Fibroblast of villous mesenchyme (primary cell): ENCODE results near the gene AFG3L2. TPM values are rescaled to one million over a fixed set of nuclear protein-coding genes. Genes with fewer than 3 reads are reported as not detected.
A peak's percentile ranks its signal among the peaks of the same experiment; 100 is the strongest.

Experiments
- DNase-seq: peaks from one replicate; pipeline ENCODE4 v3.0.0-alpha.2; 2010; ENCODE audit warnings: low read depth
- H3K4me3 ChIP-seq: 2 replicates; pipeline ENCODE4 v1.5.1; 2011; ENCODE audit warnings: low read depth, mild to moderate bottlenecking, low read length
- CTCF ChIP-seq: IDR thresholded peaks from 2 replicates; pipeline ENCODE4 v1.5.1; 2012; ENCODE audit warnings: low read depth, mild to moderate bottlenecking, low read length; ENCODE audit not compliant: insufficient read depth
- total RNA-seq: library from RNA; depleted of rRNA; stranded (reverse); fragments of >200 nt; gene quantifications from 2 replicates; pipeline ENCODE4 v1.2.3, GENCODE V29; 2012

Gene AFG3L2
- total RNA-seq, 1 donor: 63.0 TPM

GRCh38 chr18:12328179-12328823 lies 48.7 kb downstream of the AFG3L2 start:
- DNase-seq: no peak
- no peak for TF ChIP-seq CTCF
- H3K4me3 ChIP-seq: no peak overlapping the region

DNA sequence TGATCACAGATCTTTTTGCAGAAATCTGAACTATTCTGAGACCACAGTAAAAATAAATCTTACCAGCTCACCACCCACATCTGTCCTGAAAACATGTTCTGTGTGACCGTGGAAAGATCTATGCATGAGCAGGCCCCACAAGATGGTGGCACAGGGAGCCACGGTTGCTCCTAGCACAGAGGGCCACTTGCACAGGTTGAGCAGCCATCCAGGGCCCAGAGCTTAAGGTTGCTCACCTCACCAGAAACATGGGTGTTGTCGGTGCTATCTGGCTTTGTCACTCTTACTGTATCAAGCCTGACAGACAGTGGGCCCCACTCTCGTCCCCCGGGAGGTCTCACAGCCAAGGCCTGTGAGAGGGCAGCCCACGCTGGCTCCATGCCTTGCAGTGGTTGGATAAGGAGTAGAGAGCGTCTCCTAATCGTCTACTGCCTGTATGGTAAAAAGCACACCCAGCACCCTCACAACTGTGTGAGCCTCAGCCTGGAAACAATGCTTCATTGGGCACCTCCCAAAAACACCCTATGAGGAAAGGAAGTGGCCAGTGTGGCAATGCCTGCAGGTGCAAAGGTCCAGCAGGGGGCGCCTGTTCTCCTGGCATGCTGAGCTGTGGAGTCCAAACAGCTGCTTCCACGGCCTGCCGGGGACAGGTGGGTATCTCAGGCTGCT lies 49.4 kb downstream of the AFG3L2 start:
- DNase-seq: peak; percentile 75
- peak; percentile 90 for TF ChIP-seq CTCF

GRCh38 chr18:12326711-12327460 lies 50.1 kb downstream of the AFG3L2 start:
- TF ChIP-seq CTCF: no peak
- DNase-seq: no peak
- H3K4me3 ChIP-seq: no peak overlapping the region

More for the DNA sequence above, 49.4 kb downstream of the AFG3L2 start:
- H3K4me3 ChIP-seq: no peak overlapping the region

DNA sequence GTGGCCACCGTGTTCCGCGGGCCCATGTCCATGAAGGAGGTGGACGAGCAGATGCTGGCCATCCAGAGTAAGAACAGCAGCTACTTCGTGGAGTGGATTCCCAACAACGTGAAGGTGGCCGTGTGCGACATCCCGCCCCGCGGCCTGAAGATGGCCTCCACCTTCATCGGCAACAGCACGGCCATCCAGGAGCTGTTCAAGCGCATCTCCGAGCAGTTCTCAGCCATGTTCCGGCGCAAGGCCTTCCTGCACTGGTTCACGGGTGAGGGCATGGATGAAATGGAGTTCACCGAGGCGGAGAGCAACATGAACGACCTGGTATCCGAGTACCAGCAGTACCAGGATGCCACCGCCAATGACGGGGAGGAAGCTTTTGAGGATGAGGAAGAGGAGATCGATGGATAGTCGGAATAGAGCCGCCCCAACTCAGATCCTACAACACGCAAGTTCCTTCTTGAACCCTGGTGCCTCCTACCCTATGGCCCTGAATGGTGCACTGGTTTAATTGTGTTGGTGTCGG lies 51.2 kb downstream of the AFG3L2 start:
- no peak overlapping the region for H3K4me3 ChIP-seq
- no peak for DNase-seq
- no peak for TF ChIP-seq CTCF

DNA sequence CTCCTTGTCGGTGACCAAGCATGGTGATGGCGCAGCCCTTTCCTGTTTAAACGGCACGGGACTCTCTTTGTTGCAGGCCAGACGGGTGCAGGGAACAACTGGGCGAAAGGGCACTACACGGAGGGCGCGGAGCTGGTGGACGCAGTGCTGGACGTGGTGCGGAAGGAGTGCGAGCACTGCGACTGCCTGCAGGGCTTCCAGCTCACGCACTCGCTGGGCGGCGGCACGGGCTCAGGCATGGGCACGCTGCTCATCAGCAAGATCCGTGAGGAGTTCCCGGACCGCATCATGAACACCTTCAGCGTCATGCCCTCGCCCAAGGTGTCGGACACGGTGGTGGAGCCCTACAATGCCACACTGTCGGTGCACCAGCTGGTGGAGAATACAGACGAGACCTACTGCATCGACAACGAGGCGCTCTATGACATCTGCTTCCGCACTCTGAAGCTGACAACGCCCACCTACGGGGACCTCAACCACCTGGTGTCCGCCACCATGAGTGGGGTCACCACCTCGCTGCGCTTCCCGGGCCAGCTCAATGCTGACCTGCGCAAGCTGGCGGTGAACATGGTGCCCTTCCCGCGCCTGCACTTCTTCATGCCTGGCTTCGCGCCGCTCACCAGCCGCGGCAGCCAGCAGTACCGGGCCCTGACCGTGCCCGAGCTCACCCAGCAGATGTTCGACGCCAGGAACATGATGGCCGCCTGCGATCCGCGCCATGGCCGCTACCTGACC lies 51.9 kb downstream of the AFG3L2 start:
- TF ChIP-seq CTCF: no peak
- DNase-seq: no peak
- H3K4me3 ChIP-seq: no peak overlapping the region

DNA sequence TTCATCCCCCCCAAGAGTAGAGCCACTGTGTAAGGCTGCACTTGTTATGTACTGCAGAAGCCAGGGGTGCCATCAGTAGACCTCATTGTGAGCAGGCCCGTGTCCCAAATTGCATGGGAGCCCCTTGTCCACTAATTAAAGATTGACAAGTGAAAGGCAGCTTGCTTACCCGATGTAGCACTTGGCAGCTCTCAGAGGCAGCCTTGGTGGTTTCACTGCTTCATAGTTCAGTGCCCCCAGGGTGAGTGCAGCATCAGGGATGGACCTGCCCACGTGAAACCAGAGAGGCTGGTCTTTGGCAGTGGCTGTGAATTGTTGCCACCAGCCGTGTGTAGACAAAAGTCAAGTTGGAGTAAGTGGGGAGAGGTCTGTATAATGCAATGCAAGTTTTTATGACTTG lies 55.7 kb downstream of the AFG3L2 start:
- TF ChIP-seq CTCF: no peak
- no peak overlapping the region for H3K4me3 ChIP-seq
- no peak for DNase-seq
